ENCODE measurements around the gene IL17C.
"Not testable (repeated sequence)": the region's sequence is repeated elsewhere in the genome, so short reads cannot be mapped to it uniquely, and the experiment has no call there.

The IL17C gene

DNA sequence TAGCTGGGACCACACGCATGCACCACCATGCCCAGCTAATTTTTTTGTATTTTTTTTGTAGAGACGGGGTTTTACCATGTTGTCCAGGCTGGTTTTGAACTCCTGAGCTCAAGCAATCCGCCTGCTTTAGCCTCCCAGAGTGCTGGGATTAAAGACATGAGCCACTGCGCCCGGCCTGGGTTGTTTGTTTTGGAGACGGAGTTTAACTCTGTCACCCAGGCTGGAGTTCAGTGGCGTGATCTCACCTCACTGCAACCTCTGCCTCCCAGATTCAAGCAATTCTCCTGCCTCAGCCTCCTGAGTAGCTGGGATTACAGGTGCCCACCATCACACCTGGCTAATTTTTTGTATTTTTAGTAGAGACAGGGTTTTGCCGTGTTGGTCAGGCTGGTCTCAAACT, 28.9 kb upstream of the IL17C start:
- in situ Hi-C loops (cut with HindIII; ENCODE audit: low sequenced_read_pairs) = not testable (repeated sequence)

DNA sequence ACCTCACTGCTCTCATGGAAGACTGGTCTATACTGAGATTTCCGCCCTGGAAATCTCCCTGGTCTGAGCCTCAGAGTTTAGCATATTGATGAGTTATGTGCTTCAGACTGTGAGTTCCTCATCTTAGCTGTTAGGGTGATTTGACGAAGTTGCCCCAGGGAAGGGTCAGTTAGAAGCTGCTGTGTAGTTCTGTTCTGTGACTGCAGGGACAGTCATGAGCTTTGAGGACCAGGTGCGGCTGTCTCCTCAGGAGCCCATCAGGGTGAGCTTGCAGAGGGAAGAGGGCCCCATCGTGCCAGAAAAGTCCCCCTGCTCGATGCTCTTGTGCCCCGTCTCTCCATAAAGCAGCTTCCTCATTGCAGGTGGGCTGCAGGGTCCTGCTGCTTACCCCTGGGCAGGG, 28.3 kb upstream of the IL17C start:
- in situ Hi-C loops (cut with HindIII; ENCODE audit: low sequenced_read_pairs) = no loop called here

DNA sequence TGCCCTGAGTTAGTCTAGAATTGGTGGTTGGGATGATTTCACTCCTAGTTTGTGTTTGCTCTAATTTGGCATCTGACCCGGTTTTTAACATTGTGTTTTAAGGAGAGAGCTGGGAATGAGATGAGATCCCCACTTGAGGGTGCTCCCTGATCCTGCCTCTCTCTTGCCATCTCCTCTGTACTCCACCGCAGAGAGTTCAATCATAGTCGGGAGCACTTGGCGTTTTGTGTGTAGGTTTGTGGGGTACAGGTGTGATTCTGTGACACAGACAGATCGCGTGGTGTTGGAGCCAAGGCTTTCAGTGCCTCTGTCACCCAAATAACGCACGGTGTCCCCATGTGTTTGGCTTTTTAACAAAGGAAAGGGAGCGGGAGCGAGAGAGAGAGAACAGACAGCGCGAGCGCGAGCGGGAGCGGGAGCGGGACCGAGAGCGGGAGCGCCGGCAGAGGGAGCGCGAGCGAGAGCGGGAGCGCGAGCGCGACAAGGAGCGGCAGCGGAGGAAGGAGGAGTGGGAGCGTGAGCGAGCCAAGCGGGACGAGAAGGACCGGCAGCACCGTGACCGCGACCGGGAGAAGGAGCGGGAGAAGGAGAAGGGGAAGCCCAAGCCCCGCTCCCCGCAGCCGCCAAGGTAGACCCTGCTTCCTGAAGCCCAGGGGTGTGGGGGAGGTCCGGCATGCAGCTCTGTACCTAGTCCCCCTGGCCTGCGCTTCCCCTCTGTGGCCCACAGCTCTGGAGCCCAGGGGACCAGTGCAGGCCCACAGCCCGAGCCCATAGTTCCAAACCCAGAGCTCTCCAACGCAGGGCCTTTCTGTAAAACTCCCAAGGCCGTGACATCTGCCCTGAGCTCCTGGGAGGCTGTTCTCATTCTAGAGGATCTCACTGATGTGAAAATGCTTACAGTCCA, 27.2 kb upstream of the IL17C start:
- in situ Hi-C loops (cut with HindIII; ENCODE audit: low sequenced_read_pairs) = no loop called here

DNA sequence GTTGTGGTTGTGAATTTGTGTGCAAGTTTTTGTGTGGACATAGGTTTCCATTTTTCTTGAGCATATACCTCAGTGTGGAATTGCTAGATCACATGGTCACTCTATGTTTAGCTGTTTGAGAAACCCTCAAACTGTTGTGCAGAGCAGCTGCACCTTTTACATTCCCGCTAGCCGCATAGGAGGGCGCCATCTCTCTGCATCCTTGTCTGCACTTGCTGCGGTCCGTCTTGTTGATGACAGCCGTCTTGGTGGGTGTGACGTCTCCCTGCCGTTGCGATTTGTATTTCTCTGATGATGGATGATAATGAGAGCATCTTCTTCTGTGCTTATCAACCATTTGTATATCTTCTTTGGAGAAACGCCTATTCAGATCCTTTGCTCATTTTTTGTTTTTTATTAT, 25.1 kb upstream of the IL17C start:
- in situ Hi-C loops (cut with HindIII; ENCODE audit: low sequenced_read_pairs) = no loop called here

DNA sequence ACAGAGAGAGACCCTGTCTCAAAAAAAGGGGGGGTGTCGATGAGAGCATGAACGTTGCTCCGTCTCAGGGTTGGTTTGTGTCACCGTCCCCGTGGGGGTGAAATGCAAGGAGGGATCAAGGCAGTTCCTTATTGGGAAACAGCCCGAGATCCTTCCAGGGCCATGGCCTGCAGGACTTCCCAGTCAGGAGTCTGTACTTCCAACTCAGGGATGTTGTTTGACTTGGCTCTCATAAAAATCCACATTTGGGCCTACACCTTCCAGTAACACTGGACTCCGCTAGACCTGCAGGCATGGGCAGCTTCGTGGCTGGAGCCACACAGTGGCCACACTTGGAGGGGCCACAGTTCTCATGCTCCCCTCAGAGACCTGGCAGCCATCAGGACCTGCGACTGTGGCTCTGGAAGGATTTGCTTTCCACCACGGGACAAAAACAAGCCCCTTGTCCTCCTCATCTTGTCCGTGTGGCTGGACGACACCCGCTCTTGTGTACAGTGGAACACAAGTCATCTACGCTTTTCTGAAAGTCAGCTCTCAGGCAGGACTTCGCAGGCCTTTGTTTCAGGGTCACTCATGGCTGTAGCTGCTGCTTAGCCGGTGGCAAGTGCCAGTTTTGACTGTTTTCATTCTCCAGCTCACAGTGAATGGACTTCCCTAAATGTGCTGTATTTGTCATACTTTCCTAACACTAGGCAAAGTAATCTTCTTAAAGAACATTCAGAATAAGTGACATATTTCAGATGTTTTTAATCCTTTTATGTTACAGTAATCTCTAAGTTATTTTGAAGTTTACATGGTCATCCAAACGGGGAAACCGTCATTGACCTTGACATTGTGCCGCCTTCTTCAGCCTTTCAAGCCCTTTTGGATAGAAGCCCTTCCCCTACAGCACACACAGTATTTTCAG, 24.2 kb upstream of the IL17C start:
- in situ Hi-C loops (cut with HindIII; ENCODE audit: low sequenced_read_pairs) = no loop called here

DNA sequence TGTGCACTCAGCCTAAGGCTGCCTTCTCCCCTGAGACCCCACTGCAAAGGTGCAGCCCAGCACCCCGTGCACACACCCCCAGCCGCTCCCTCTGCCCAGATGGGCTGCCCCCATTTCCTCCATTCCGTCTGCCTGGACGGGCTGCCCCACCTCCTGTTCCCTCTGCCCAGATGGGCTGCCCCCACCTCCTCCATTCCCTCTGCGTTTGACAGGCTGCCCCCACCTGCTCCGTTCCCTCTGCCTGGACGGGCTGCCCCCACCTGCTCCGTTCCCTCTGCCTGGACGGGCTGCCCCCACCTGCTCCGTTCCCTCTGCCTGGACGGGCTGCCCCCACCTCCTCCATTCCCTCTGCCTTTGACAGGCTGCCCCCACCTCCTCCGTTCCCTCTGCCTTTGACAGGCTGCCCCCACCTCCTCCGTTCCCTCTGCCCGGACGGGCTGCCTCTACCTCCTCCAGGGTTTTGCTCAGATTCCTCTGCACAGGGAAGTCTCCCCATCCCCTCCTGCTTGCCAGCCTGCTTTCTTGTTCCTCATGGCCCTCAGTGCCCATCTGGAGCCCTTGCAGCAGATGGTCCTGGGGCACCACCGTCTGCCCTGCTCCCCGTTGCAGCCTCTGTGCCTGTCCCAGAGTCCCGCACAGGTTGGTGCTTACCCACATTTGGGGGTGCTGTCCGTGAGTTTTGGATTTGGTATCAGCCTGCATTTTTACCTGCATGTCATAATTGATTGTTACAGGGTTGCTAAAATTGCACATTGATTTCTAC, 23.4 kb upstream of the IL17C start:
- in situ Hi-C loops (cut with HindIII; ENCODE audit: low sequenced_read_pairs) = no loop called here

DNA sequence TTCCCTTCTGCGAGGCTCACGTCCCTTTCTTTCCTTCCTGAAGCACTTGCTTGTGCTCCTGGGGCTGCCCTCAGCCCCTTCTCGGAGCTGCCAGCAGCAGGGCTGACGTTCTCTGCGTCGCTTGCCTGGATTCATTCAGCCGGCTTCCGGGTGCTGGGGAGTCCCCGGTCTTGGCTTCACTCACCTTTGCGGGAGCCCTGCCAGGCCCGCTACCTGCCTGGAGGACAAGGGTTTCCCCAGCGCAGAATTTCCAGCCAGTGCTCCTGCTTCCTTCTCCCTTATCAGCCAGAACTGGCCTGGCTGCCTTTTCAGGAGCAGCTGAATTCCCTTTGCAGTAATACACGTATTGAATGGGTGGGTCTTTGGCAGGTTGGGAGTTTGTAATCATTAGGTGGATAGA, 22.1 kb upstream of the IL17C start:
- in situ Hi-C loops (cut with HindIII; ENCODE audit: low sequenced_read_pairs) = no loop called here

DNA sequence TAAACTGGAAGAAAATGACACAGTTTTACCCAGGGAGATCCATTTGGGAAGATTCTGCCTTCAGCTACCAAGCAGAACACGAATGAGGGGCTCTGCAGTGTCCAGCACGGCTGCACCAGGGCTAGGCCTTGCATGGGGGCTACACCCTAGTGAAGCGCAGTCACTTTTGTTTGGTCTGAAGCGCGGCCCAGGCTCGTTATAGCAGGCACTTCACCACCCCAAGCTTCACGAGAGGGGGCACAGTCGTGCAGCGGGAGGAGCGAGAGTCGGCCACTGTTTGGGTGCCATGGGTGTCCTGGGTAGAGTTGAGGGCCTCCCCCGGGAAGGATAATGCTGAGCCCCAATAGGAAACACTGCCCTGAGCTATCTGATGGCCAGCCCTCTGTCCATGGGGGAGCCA, 21.6 kb upstream of the IL17C start:
- in situ Hi-C loops (cut with HindIII; ENCODE audit: low sequenced_read_pairs) = no loop called here

DNA sequence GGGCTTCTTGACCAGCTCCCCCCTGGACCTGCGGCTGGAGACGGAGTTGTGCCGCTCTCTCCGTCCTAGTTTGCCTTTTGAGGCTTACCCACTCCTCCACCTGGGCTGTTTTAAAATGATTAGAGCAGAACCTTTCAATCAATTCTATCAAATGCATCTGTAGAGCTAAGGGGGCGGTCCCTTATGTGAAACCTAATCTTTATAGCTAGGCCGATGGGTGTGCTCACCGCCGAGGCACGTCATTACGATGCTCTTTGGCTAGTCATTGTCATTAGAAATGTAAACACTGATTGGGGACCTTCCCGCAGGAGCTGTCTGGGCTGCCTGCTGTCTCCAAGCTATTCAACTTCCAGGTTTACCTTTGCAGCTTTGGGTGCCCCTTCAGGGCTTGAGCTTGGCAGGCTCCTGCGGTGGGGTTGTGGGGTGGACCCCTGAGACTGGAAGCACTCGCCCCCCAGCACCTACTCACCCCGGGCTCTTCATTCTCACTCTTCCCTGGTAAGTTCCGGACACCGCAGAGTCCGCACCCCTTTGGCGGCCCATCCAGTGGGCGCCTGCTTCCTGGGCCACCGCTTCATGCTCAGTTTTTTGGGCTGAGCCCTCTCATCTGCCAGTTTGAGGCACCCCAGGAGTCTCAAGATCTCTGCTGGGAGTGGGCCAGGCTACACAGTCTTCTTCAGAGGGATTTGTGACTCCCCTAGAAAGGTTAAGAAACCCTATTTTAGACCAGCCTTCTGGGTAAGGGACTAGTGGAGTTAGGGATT, 20.9 kb upstream of the IL17C start:
- in situ Hi-C loops (cut with HindIII; ENCODE audit: low sequenced_read_pairs) = no loop called here

DNA sequence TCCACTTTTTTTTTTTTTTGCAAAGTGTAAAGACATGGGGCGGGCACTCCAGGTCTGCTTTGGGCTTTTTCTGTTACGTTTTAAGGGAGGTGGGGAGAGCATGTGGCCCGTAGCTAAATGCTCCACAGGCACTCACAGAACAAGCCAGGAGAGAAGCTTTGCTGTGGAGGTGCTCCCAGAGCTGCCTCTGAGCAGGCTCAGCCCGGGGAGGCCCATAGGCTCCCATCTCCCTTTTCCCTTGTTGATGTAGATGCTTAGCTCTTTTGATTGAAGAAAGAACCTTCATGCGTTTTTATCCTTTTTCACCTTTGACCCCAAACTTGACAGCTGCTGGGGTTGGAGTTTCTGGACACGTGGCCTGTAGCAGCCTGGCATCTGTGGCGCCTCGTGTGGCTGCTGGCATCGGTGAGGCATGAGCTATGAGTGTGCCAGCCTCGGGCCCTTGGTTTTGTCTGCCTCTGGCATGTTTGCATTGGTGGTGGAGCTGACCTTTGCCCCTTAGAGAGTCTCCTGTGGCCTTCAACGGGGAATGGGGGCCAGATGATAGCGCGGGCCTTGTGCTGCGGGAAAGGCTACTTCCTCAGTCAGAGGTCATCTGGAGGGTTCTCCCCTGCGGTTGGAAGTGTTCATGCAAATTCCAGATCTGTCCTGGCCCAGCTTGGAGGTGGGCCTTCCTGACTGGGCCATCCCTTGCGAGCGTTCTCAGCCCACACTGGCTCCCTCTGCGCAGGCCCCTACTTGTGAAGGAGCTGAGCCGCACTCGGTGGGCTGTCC, 20.0 kb upstream of the IL17C start:
- in situ Hi-C loops (cut with HindIII; ENCODE audit: low sequenced_read_pairs) = no loop called here

DNA sequence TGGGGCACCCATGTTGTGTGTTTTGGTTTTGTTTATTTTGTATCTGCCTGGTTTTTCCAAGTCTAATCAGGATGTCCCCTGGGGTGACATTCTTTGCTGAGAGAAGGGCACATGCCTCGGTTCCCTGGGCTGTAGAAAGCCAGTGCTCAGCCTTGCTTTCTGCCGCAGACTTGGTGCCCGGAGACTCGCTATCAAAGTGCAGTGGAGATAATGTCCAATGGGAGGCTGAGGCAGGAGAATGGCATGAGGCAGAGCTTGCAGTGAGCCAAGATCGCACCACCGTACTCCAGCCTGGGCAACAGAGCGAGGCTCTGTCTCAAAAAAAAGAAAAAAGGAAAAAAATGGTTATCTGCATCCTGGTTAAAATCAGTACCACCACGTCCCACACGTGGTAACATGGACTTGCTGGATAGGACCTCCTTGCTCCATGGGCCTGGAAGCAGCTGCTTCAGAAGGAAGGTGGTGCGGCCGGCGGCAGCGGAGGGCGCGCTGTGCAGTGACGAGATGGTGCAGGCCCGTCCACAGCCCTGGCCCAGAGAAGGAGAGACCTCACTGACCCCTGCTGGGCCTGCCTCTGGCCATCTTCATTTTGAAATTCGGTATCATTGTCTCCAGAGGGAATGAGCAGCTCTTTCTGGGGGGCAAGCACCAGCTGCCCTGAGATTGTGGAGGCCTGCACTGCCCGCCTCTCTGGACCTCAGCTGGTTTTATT, 19.3 kb upstream of the IL17C start:
- in situ Hi-C loops (cut with HindIII; ENCODE audit: low sequenced_read_pairs) = no loop called here

DNA sequence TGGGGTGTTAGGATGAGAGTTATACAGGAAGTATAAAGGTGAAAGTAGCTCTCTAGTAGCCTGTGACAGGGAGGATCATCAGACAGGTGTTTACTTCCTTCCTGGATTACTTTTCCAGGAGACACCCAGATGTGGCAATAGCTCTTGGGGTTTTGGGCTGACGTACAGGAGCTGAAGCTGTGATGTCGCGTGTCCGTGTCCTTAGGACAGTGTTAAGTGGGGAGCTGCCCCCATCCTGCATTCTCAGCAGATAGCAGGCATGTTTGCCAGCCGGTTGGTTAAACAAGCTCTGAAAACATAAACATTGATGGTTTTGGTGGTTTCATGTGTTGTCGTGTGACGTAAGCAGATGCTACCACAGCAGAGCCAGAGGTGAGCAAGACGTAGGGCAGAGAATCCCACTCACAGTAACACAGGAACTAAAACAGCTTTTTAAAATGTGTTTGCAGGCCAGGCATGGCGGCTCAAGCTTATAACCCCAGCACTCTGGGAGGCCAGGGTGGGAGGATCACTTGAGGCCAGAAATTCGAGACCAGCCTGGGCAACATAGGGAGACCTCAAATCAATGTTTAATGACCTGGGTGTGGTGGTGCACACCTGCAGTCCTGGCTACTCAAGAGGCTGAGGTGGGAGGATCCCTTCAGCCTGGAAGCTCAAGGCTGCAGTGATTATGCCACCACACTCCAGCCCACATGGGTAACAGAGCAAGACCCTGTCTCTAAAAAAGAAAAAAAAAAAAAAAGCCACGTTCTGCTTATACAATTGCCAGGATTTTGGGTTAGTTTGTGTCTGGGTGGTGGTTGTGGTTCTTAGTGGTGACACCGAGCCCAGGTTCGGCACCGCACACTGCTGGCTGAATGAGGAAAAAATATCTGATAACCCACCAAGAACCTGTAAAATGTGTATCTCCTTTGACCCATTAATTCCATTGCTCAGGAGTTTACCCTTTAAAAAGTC, 18.2 kb upstream of the IL17C start:
- in situ Hi-C loops (cut with HindIII; ENCODE audit: low sequenced_read_pairs) = no loop called here

DNA sequence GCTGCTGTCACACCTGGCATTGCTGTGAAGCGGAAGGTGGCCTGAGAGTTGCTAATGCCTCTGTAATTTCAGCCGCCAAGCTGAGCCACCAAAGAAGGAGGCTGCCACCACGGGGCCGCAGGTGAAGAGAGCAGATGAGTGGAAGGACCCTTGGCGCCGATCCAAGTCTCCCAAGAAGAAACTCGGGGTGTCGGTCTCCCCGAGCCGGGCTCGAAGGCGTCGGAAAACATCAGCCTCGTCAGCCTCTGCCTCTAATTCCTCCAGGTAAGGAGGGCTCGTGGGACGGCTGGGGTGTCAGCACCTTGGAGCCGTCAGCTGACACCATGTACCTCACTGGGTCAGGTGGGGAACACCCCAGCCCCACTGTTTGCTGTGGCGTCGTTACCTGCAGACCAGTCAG, 16.2 kb upstream of the IL17C start:
- in situ Hi-C loops (cut with HindIII; ENCODE audit: low sequenced_read_pairs) = no loop called here

DNA sequence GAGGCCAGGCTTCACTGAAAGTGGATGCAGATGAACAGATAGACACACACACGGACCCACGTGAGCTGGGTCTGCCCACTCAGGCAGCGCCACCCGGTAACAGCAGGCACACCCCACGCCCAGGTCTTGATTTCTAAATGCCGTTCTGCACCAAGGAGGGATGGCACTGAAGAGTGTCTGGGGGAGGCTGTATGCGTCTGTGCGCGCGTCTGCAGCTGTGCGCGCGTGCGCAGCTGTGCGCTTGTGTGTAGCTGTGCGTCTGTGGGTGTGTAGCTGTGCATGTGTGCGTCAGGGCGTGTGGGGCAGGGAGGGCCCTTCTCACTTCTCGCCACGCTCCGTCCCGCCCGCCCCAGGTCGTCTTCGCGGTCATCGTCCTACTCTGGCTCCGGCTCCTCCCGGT, 15.5 kb upstream of the IL17C start:
- in situ Hi-C loops (cut with HindIII; ENCODE audit: low sequenced_read_pairs) = no loop called here

DNA sequence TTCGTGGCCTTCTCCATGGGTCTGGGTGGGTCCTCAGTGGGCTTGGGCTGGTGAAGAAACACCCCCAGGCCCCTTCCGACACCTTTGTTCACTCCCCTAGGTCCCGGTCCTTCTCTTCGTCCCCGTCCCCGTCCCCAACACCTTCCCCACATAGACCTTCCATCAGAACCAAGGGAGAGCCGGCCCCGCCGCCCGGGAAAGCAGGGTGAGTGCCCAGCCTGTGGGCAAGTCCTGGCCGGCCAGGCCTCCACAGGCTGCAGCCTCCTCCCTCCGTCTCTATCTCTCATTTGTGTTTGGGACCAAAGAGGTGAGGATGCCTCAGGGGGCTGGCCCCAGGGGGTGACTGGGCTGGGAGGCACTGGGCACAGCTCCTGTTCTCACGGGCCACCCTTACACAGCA, 14.5 kb upstream of the IL17C start:
- in situ Hi-C loops (cut with HindIII; ENCODE audit: low sequenced_read_pairs) = no loop called here

DNA sequence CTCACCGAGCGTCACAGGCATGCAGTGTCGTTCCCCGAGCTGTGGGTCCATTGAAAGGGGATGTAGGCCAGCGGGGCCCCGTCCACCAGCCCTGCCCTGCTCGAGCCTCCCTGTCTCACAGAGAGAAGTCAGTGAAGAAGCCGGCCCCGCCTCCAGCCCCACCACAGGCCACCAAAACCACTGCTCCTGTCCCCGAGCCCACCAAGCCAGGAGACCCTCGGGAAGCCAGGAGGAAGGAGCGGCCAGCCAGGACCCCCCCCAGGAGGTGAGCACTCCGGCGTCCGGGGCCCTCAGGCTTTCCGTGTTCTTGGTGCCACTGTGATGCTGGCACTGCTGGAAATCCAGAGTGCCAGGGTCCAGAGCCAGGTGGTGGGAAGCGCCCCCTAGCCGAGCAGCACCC, 13.9 kb upstream of the IL17C start:
- in situ Hi-C loops (cut with HindIII; ENCODE audit: low sequenced_read_pairs) = no loop called here

DNA sequence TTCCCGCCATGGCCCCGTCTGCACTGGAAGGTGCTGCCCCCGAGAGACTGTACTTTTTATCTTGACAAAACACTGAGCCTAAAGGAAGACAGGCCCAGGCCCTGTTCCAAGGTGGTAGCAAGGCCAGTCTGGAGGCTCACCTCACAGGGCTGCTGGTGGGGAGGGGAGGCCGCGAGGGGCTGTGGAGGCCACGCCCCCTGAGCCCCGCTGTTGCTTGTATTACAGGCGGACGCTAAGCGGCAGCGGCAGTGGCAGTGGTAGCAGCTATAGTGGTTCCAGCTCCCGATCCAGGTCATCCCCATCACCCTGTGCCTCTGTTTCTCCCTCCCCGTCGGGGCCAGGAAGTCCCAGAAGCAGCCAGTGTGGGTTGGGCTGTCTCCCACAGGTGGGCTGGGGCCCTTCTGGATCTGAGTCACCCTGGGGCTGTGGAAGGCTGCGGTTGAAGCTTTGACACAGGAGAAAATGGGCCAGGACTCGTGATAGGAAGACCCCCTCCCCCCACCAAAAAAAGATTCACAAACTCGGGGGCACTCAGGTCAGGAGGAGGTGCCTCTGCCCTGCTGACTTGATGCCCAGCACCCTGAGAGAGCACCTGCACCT, 13.3 kb upstream of the IL17C start:
- in situ Hi-C loops (cut with HindIII; ENCODE audit: low sequenced_read_pairs) = no loop called here

DNA sequence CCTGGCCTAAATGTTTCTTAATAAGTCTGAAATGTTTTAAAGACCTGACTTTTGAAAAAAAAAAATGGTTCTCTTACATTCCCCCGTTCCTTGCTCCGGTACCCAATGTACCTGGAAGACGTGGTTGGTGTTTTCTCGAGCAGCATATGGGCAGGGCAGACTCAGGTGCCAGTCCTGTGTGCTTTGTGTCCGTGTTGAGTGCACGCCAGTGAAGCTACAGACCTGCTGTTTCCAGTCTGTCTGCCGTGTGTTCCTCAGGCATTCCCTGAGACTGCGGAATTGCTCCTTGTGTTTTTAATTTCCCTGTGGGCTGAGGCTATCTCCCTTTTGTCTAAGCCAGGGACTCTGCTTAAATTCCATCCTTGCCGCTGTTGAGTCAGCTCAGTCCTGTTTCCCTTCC, 11.7 kb upstream of the IL17C start:
- in situ Hi-C loops (cut with HindIII; ENCODE audit: low sequenced_read_pairs) = no loop called here
